HG03108 (cell line): ENCODE measurements around the gene LCN15.
"Not testable (repeated sequence)": the region's sequence is repeated elsewhere in the genome, so short reads cannot be mapped to it uniquely, and the experiment has no call there.

ENCODE experiments used
- ATAC-seq: cut with Tn5 transposase; IDR thresholded peaks from one replicate; pipeline ENCODE4 v1.9.1; 2021; ENCODE audit warnings: moderate library complexity; ENCODE audit not compliant: unreplicated experiment

LCN15 gene

GRCh38 chr9:136723362-136723976 lies 40.8 kb downstream of the LCN15 start:
- ATAC-seq = no peak

GRCh38 chr9:136722969-136723356 lies 41.4 kb downstream of the LCN15 start:
- no peak for ATAC-seq

DNA sequence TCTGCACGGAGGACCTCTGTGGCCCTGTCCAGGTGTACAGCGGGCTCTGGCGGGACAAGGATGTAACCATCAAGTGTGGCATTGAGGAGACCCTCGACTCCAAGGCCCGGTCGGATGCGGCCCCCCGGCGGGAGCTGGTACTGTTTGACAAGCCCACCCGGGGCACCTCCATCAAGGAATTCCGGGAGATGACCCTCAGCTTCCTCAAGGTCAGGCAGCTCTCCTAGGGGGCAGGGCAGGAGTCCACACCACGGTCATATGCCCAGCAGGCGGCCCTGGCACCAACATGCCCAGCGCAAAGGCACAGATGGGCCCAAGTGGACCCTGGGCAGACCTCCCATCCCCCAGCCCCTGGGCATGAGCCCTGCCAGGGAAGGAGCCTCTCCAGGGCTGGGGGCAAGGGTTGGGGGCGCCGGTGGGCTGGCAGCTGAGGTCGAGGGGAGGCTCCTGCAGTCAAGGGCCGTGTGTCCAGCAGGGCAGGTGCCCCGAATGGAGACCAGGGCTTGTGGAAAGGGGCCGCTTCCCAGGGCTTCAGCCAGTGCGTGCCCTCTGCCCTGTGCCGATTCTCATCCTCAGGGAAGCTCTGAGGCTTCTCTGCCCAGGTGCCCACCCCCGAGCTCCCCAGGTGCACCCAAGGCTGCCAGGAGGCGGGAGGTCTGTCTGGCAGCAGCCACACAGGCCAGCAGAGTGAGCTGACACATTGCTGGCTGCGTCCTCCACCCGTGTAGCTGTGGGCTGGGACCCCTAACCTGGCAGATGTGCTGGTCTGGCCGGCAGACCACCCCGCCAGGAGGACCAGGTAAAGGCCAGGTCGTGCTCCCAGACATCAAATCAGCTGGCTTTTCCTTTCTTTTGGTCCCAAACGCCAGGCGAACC lies 42.0 kb downstream of the LCN15 start:
- ATAC-seq = no peak

- no peak for ATAC-seq
Observed at GRCh38 chr9:136721339-136722092, 42.8 kb downstream of the LCN15 start.

GRCh38 chr9:136720898-136721338 lies 43.4 kb downstream of the LCN15 start:
- ATAC-seq = no peak

GRCh38 chr9:136720251-136720897 lies 43.9 kb downstream of the LCN15 start:
- no peak for ATAC-seq

DNA sequence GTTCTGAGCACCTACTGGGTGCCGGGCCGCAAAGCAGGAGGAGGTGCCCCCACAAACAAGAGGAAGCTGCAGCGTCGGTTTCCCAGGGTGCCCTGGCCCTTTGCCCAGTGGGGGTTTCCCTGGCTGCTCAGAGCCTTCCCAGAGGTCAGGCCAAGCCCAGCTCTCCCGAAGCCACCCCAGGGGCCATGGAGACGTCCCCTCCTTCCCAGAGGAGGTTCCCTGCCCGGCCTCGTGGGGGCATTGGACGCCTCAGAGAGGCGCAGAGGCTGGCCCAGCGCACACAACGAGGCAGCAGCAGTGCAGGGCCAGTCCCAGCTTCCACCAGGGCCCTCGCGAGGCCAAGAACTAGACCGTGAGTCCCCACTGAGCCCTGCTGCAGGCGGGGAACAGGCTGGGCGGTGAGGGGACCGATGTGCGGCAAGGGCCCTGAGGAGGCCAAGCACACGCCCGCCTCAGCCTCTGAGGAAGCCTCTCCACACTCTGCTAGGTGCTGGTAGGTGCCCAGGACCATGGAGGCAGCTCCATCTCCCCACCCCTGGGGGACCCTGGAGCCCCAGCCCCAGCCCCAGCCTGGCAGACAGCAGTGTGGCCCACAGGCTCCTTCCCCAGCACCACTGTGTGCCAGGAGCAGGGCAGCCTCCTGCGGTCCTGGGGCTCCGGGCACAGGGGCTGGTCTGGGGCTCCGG lies 45.0 kb downstream of the LCN15 start:
- no peak for ATAC-seq

- no peak for ATAC-seq
Observed at GRCh38 chr9:136718345-136719194, 45.7 kb downstream of the LCN15 start.

DNA sequence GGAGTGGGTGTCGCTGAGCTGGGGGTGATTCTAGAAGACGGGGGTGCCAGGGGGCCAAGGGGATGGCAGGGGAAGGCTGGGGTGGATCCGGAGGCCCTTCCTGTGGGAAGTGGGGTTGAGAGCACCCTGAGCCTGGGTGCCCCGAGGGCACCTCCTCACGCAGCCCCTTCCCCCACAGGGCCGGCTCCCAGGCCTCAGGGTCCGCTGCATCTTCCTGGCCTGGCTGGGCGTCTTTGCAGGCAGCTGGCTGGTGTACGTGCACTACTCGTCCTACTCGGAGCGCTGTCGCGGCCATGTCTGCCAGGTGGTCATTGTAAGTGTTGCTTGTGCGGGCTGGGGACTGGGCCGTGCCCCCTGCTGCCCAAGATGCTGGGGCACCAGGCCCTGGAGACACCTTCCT lies 46.9 kb downstream of the LCN15 start:
- no peak for ATAC-seq

- no peak for ATAC-seq
Observed at GRCh38 chr9:136714893-136715274, 49.4 kb downstream of the LCN15 start.

GRCh38 chr9:136714096-136714892 lies 50.0 kb downstream of the LCN15 start:
- ATAC-seq = no peak

DNA sequence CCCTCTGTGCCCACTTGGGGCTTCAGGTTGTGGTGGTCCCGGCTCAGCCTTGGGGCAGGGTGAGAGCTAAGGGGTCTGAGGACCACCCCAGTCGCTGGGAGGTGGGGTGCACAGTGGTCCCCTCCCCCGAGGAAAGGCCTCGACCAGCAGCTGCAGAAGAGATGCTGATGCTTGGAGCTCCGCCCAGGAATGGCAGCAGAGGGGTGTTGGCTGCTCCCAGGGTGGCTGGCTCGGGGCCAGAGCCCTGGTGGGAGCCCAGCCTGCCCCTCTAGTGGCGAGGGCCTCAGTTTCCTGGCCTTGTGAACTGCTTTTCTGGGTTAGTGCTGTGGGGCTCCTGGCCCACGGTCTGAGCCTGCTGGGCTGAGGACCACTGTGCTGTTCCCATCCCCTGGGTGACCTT lies 50.8 kb downstream of the LCN15 start:
- no peak for ATAC-seq

DNA sequence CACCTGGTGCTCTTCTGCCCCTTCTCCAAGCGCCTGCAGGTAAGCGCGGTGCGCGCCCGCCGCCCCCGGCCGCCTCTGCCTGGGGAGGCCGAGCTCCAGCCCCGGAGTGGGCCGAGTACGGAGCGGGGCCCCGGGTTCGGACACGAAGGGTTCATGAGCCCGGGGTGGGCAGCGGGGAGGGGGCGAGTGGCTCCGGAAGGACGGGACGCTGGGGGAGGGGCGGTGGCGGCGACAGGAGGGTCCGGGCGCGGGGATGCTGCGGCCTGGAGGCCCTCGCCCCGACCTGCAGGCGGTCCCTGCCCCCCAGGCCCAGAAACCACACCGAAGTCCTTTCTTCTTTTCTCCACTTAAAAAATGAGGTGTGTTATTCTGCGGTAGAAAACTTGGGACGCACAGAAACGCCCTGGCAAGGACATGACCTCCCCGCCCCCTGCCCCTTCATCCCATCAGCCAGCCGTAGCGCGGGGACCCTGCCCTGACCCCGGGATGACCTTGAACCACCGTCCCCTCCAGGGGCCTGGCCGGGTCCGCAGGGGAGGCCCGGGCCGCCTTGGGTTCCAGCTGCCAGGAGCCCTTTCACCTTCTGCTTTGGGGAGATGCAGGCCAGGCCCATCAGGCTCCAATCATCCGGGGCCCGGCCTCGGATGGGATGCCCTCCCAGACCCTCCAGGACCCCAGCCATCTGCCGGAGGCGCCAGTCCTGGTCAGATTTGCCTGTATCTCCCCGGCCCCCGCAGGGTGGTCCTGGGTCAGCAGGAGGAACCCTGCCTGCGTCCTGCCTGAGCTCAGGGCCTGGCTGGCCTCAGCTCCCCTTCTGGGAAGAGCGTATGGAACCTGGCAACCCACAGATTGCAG lies 51.4 kb downstream of the LCN15 start:
- no peak for ATAC-seq

DNA sequence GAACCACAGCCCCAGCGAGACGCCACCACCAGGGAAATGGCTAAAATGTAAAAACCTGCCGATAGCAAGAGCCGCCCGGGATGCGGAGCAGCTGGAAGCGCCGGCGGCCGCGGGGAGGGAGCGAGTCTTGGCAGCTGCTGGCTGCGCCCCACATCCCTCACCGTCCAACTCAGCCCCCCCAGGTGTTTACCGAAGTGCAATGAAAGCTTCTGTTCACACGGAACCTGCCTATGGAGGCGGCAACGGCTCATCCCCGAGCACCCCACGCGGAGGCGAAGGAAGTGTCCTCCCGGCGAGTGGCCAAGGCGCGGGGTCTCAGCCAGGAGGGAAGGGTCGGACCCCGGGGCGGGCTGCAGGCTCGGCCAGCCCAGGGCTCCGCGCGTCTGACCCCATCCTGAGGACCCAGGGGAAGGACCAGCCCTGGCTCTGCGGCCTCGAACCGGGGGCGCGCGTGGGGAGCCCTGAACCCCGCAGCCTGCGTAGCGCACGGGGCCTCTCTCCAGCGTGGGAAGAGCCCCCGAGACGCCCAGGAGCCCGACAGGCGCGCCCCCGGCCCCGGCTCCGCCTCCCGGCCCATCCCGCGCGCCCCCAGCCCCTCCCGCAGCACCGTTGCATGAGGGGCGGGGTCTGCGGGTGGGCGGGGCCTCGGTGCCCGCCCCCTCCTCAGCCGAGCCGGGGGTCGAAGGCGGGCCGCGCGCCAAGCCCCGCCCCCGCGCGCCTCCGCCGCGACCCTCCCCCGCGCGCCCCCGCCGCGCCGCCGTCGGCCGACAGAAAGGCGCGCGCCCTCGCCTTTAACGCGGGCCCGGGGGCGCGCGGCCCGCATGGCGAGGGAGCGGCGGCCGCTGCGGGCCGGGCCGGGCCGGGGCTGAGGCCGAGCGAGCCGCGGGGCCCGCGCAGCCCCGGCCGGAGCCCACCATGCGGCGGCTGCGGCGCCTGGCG lies 52.3 kb downstream of the LCN15 start, which contains the start of gene DIPK1B:
Gene DIPK1B (plus strand): TSS at position 822 of the 939 bp plus-strand sequence. CDS start 94 bp downstream, at position 916.
- no peak for ATAC-seq

- not testable (repeated sequence) for ATAC-seq
Observed at GRCh38 chr9:136711219-136711648, 53.1 kb downstream of the LCN15 start.

- no peak for ATAC-seq
Observed at GRCh38 chr9:136710543-136710942, 53.8 kb downstream of the LCN15 start.
